ENCODE data around the gene LZTR1.

- TF ChIP-seq, protein P1, sequence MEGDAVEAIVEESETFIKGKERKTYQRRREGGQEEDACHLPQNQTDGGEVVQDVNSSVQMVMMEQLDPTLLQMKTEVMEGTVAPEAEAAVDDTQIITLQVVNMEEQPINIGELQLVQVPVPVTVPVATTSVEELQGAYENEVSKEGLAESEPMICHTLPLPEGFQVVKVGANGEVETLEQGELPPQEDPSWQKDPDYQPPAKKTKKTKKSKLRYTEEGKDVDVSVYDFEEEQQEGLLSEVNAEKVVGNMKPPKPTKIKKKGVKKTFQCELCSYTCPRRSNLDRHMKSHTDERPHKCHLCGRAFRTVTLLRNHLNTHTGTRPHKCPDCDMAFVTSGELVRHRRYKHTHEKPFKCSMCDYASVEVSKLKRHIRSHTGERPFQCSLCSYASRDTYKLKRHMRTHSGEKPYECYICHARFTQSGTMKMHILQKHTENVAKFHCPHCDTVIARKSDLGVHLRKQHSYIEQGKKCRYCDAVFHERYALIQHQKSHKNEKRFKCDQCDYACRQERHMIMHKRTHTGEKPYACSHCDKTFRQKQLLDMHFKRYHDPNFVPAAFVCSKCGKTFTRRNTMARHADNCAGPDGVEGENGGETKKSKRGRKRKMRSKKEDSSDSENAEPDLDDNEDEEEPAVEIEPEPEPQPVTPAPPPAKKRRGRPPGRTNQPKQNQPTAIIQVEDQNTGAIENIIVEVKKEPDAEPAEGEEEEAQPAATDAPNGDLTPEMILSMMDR (IDR thresholded peaks at IDR 0.05) = no peak
- 0 out of 2 replicates have a peak, but pooled peaks have one; percentile 67 for TF ChIP-seq POLR2AphosphoS5 (IDR thresholded peaks at IDR 0.05; ENCODE audit: low read depth, low read length)
These were observed 31.6 kb downstream of the LZTR1 start for GRCh38 chr22:21013657-21014201.

All from SK-N-SH (cell line).